ENCODE data around the gene TBX4. TPM values are rescaled to one million over a fixed set of nuclear protein-coding genes. Genes with fewer than 3 reads are reported as not detected.

The TBX4 gene
- polyA plus RNA-seq, 2 of the 4 experiments (the other 2 are of a cell fraction) = 0.17 to 0.18 TPM

GRCh38 chr17:61444075-61444474, 8.1 kb upstream of the TBX4 start:
- WGBS (ENCODE audit: missing lambda C conversion rate) = 92% methylated on average over 13 of the region's 13 CpGs
- no peak for FAIRE-seq
- CTCF ChIA-PET = interaction anchor here (1.3 to 1.9 kb wide), 3 partner anchors 16 to 31 kb away, joined by 4 to 7 read pairs (median 4); no protein-coding TSS in a partner anchor

GRCh38 chr17:61444831-61445230, 7.4 kb upstream of the TBX4 start:
- FAIRE-seq (peak; percentile 43), DNase-seq (ENCODE audit: low read depth in 1 of 2, low spot score in 1 of 2) (peak; percentile 38 to 62), ATAC-seq (peak; percentile 61 to 85; a peak in 5 of 6 replicates)
- Histone ChIP-seq H3K9me3 (no peaks in the 10 kb centered on the region), H3K4me3 (no peak overlapping the region), H3K4me1 (peaks cover 13% of the 10 kb centered on the region), H3K27ac (peak overlapping the region; percentile 43; a peak in 5 of 6 replicates), H3K4me2 (peak overlapping the region; percentile 42)
- TF ChIP-seq ESRRA (IDR thresholded peaks at IDR 0.05; ENCODE audit: borderline replicate concordance, low read length) = no peak
- TF ChIP-seq ZFP36 (IDR thresholded peaks at IDR 0.05; ENCODE audit: borderline replicate concordance, partially characterized antibody) = no peak
- TF ChIP-seq HOXB5 (CRISPR knock-in tag; IDR thresholded peaks at IDR 0.05) = peak; percentile 49; the same call in 1 of the 2 replicates
- no peak for TF ChIP-seq HMGXB4 (CRISPR knock-in tag; IDR thresholded peaks at IDR 0.05; ENCODE audit: borderline replicate concordance)
- no peak for TF ChIP-seq BHLHE40 (IDR thresholded peaks at IDR 0.05; ENCODE audit: low read depth, low read length)
- no peak for TF ChIP-seq ATOH8 (CRISPR knock-in tag; IDR thresholded peaks at IDR 0.05; ENCODE audit: low read depth)
- TF ChIP-seq POLR2A (IDR thresholded peaks at IDR 0.05; ENCODE audit: low read length) = no peak
- 0 out of 5 replicates have a peak, but pooled peaks of 1 of the 2 experiments have one; percentile 8 for TF ChIP-seq RAD21 (conservative IDR thresholded peaks at IDR 0.05 in 1 of 2, IDR thresholded peaks at IDR 0.05 in 1 of 2)
- TF ChIP-seq RCOR1 (IDR thresholded peaks at IDR 0.05; ENCODE audit: low read depth, low read length) = no peak
- TF ChIP-seq GATA3 (IDR thresholded peaks at IDR 0.05; ENCODE audit: borderline replicate concordance) = 0 out of 2 replicates have a peak, but pooled peaks have one; percentile 9
- TF ChIP-seq PHF8 (IDR thresholded peaks at IDR 0.05; ENCODE audit: borderline replicate concordance, low read depth) = no peak
- no peak for TF ChIP-seq RNF2 (IDR thresholded peaks at IDR 0.05; ENCODE audit: borderline replicate concordance, low read depth)
- TF ChIP-seq KDM1A (IDR thresholded peaks at IDR 0.05; ENCODE audit: low read depth) = no peak
- no peak for TF ChIP-seq FOSL2 (IDR thresholded peaks at IDR 0.05)
- peak; percentile 23; the same call in 1 of the 2 replicates for TF ChIP-seq FOSL2 (CRISPR knock-in tag; IDR thresholded peaks at IDR 0.05)
- POLR2A ChIA-PET = interaction anchor here (0.5 kb wide), 1 partner anchor 11 kb away, joined by 3 read pairs; no protein-coding TSS in a partner anchor
- CTCF ChIA-PET = interaction anchor here (1.0 to 1.9 kb wide), 7 partner anchors 10 to 392 kb away, joined by 3 to 7 read pairs (median 3); no protein-coding TSS in a partner anchor
- 48% methylated on average over 6 of the region's 6 CpGs for WGBS (ENCODE audit: missing lambda C conversion rate)

More at GRCh38 chr17:61444075-61444474, 8.1 kb upstream of the TBX4 start:
- peak overlapping the region; percentile 42; the same call in 2 of the 3 replicates for H3K4me2 ChIP-seq
- DNase-seq (ENCODE audit: low read depth in 1 of 2, low spot score in 1 of 2) (no peak), ATAC-seq (no peak)
- POLR2A ChIA-PET = interaction anchor here (0.5 to 0.7 kb wide), 2 partner anchors 11 to 12 kb away, joined by 3 to 4 read pairs; no protein-coding TSS in a partner anchor
- H3K9me3 ChIP-seq = no peaks in the 10 kb centered on the region
- H3K4me1 ChIP-seq = peaks cover 13% of the 10 kb centered on the region
- H3K27ac ChIP-seq = peak overlapping the region; percentile 5 to 43; a peak in 3 of 6 replicates
- TF ChIP-seq BHLHE40 (IDR thresholded peaks at IDR 0.05; ENCODE audit: low read depth, low read length) = no peak
- TF ChIP-seq ESRRA (IDR thresholded peaks at IDR 0.05; ENCODE audit: borderline replicate concordance, low read length) = no peak
- TF ChIP-seq CBX2 (IDR thresholded peaks at IDR 0.05; ENCODE audit: borderline replicate concordance, low read depth) = no peak
- no peak for TF ChIP-seq E2F6 (IDR thresholded peaks at IDR 0.05; ENCODE audit: borderline replicate concordance, low read depth)
- TF ChIP-seq TP53 (CRISPR knock-in tag; IDR thresholded peaks at IDR 0.05) = no peak
- TF ChIP-seq KDM1A (IDR thresholded peaks at IDR 0.05; ENCODE audit: low read depth) = no peak
- TF ChIP-seq HDAC2 (IDR thresholded peaks at IDR 0.05) = no peak
- no peak for TF ChIP-seq HES2 (IDR thresholded peaks at IDR 0.05)
- no peak for TF ChIP-seq KDM5A (IDR thresholded peaks at IDR 0.05)
- no peak for TF ChIP-seq CTCF (IDR thresholded peaks at IDR 0.05)
- no peak overlapping the region for H3K4me3 ChIP-seq

Data from A549 (cell line).